Activated naive CD8-positive, alpha-beta T cell treated with anti-CD3 and anti-CD28 coated beads, Interleukin-2, amount 10 ng/mL, durations not matched to agents 7 days and 5 days (primary cell): ENCODE data around the gene CDK1. TPM values are rescaled to one million over a fixed set of nuclear protein-coding genes. Genes with fewer than 3 reads are reported as not detected.
"Not testable (repeated sequence)": the region's sequence is repeated elsewhere in the genome, so short reads cannot be mapped to it uniquely, and the experiment has no call there.

ENCODE experiments used
- ATAC-seq: fragments of 150-1000 bp; cut with Tn5 transposase; one replicate; pipeline ENCODE4 v1.10.0; 2021; ENCODE audit warnings: low read depth, moderate library complexity
- POLR2A ChIA-PET: fragments of 350-600 bp; sonication (Branson Sonifier 250); formaldehyde crosslinking; loops from one replicate; lab custom pipeline; 2021; ENCODE audit warnings: antibody characterized with exemption; lab: Charles Lee
- DNase-seq: peaks from one replicate; pipeline ENCODE4 v3.0.0; 2021
- H3K27ac Mint-ChIP-seq: one replicate; pipeline ENCODE4 v1.8.0; 2022; ENCODE audit warnings: mild to moderate bottlenecking, mixed read lengths
- H3K27me3 Mint-ChIP-seq: one replicate; pipeline ENCODE4 v1.8.0; 2022; ENCODE audit warnings: mild to moderate bottlenecking, moderate library complexity, mixed read lengths
- H3K36me3 Mint-ChIP-seq: one replicate; pipeline ENCODE4 v1.8.0; 2021; ENCODE audit warnings: mild to moderate bottlenecking, mixed read lengths
- H3K4me1 Mint-ChIP-seq: one replicate; pipeline ENCODE4 v1.8.0; 2021; ENCODE audit warnings: mixed read lengths
- H3K4me3 Mint-ChIP-seq: one replicate; pipeline ENCODE4 v1.8.0; 2022; ENCODE audit warnings: mild to moderate bottlenecking, moderate library complexity, mixed read lengths
- H3K9me3 Mint-ChIP-seq: one replicate; pipeline ENCODE4 v1.8.0; 2021; ENCODE audit warnings: mixed read lengths
- total RNA-seq, 2 experiments: library from RNA; stranded (reverse); gene quantifications; one replicate each; pipeline ENCODE4 v1.2.3, GENCODE V29; 2021

The CDK1 gene
- total RNA-seq, 2 experiments from 2014 or later = 84.4 to 97.2 TPM

DNA sequence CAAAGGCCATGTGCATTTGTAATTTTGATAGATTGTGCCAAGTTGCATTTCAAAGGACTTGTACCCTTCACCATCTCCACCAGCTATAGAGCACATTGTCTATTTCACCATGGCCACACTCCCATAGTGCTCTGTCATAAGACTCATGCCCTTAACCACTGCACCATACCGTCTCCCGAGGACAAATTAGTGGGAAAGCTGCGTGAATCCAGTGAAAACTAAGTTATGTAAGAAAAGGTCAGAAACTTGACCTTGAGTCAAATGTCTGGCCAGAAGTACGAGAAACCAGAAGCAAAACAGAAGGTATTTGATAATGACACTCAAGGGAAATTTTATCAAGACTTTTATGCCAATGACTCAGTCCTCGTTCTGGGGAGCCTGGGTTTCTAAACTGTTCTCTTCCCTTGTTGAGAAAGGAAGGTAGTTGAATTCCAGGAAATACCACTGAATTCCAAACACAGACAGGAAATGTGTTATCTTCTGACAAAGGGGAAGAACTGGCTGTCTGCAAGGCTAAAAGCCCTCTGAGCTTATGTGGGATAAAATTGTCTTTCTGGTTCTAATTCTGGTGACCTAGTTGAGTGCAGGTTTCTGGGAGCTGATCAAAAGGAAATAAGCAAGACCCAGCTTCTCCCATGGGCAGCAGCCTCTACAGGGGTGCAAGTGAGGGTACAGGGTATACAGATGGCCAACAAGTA is 49.7 kb downstream of the CDK1 start:
- no peaks in the 10 kb centered on the region for H3K36me3 Mint-ChIP-seq
- H3K27ac Mint-ChIP-seq = no peak overlapping the region
- ATAC-seq (no peak), DNase-seq (no peak)
- POLR2A ChIA-PET = no interaction called here
- no peaks in the 10 kb centered on the region for H3K9me3 Mint-ChIP-seq
- no peak overlapping the region for H3K4me3 Mint-ChIP-seq
- peaks cover 10% of the 10 kb centered on the region for H3K4me1 Mint-ChIP-seq
- peaks cover 4% of the 10 kb centered on the region for H3K27me3 Mint-ChIP-seq

DNA sequence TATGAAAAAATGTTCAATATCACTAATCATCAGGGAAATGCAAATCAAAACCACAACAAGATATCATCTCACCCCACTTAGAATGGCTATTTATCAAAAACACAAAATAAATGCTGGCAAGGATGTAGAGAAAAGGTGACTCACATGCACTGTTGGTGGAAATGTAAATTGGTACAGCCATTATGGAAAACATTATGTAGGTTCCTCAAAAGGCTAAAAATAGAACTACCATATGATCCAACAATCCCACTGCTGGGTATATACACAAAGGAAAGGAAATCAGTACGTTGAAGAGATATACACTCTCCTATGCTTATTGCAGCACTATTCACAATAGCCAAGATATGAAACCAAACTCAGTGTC is 50.2 kb downstream of the CDK1 start:
- H3K4me3 Mint-ChIP-seq = no peak overlapping the region
- POLR2A ChIA-PET = no interaction called here
- no peak overlapping the region for H3K27ac Mint-ChIP-seq
- H3K4me1 Mint-ChIP-seq = peaks cover 10% of the 10 kb centered on the region
- no peak for DNase-seq
- no peaks in the 10 kb centered on the region for H3K9me3 Mint-ChIP-seq
- H3K27me3 Mint-ChIP-seq = peaks cover 4% of the 10 kb centered on the region
- H3K36me3 Mint-ChIP-seq = no peaks in the 10 kb centered on the region
- ATAC-seq = no peak

GRCh38 chr10:60832136-60832535 is 53.9 kb downstream of the CDK1 start:
- H3K4me3 Mint-ChIP-seq, H3K27ac Mint-ChIP-seq, POLR2A ChIA-PET, H3K27me3 Mint-ChIP-seq, H3K4me1 Mint-ChIP-seq, DNase-seq, H3K36me3 Mint-ChIP-seq, ATAC-seq, H3K9me3 Mint-ChIP-seq: not testable (repeated sequence)

DNA sequence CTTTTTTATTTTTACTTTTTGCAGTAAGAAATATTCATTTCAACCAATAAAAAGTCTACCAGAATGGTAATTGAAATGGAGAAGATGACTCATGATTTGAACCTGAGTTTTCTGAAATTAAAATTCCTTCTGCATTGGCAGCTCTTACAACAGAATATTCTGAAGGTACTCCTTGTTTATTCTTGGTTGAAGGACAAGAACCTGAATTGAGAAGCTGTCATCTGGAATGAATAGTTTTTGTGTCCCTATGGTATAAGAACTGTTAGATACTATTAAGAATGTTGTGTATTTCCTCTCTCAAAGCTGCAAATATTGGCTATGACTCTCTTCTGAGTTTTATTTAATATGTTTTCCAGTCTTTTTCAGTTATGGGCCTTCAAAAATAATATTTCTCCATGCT is 56.1 kb downstream of the CDK1 start:
- ATAC-seq (no peak), DNase-seq (no peak)
- H3K27ac Mint-ChIP-seq = no peak overlapping the region
- no peak overlapping the region for H3K4me3 Mint-ChIP-seq
- POLR2A ChIA-PET = no interaction called here
- no peaks in the 10 kb centered on the region for H3K36me3 Mint-ChIP-seq
- H3K4me1 Mint-ChIP-seq = no peaks in the 10 kb centered on the region
- no peaks in the 10 kb centered on the region for H3K9me3 Mint-ChIP-seq
- H3K27me3 Mint-ChIP-seq = peaks cover 4% of the 10 kb centered on the region

DNA sequence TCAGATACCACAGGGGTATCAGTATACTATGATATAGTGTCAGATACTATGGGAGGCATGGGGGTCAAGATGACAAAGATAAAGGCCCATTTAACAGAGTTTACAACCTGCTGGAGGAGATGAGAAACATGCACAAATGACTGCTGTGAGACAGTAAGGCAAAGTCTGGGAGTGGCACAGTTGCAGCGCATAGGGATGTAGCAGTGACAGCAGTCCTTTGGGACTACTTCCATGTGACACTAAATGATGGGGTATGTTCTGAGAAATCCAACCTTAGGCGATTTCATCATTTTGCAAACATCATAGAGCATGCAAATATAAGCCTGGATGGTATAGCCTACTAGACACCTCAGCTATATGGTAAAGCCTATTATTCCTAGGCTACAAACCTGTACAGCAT is 56.8 kb downstream of the CDK1 start:
- no peaks in the 10 kb centered on the region for H3K9me3 Mint-ChIP-seq
- no peak overlapping the region for H3K27ac Mint-ChIP-seq
- DNase-seq (no peak), ATAC-seq (no peak)
- POLR2A ChIA-PET = no interaction called here
- peaks cover 4% of the 10 kb centered on the region for H3K27me3 Mint-ChIP-seq
- no peak overlapping the region for H3K4me3 Mint-ChIP-seq
- no peaks in the 10 kb centered on the region for H3K4me1 Mint-ChIP-seq
- no peaks in the 10 kb centered on the region for H3K36me3 Mint-ChIP-seq

DNA sequence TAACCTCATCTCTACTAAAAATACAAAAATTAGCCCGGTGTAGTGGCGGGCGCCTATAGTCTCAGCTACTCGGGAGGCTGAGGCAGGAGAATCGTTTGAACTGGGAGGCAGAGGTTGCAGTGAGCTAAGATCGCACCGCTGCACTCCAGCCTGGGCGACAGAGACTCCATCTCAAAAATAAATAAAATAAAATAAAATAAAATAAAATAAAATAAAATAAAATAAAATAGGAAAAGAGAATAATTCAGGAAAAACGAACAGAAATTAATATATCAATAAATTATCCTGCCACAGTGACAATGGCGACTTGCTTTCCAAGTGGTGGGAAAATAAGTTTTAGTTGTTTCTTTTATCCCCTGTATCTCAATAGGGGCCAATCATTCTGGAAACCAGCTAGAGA is 62.9 kb downstream of the CDK1 start:
- H3K27ac Mint-ChIP-seq, H3K36me3 Mint-ChIP-seq, ATAC-seq, POLR2A ChIA-PET, DNase-seq, H3K4me3 Mint-ChIP-seq, H3K27me3 Mint-ChIP-seq, H3K9me3 Mint-ChIP-seq, H3K4me1 Mint-ChIP-seq: not testable (repeated sequence)

DNA sequence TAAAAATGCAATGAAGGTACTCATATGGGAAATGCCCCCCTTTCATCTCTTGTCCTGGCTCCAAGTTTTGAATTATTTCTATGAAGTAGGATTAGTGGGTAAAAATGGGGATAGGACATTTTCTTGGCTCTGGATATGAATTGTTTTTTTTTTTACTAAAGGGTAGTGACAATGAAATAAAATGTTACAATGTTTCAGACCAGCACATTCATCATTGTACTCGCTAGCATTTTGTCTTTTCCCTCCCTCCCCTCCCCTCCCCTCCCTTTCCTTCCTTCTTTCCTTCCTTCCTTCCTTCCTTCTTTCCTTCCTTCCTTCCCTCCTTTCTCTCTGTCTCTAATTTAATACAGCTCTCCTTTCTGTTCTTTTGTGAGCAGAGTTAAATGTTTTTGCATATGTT is 64.4 kb downstream of the CDK1 start:
- Mint-ChIP-seq H3K27me3 (peaks cover 2% of the 10 kb centered on the region), H3K9me3 (no peaks in the 10 kb centered on the region), H3K27ac (no peak overlapping the region), H3K4me1 (no peaks in the 10 kb centered on the region), H3K4me3 (no peak overlapping the region), H3K36me3 (no peaks in the 10 kb centered on the region)
- no peak for ATAC-seq
- POLR2A ChIA-PET = no interaction called here
- no peak for DNase-seq

Other genes with a start within 250 kb of the CDK1 start
- not detected for gene RHOBTB1, start 165.7 kb downstream of the CDK1 start, total RNA-seq